ENCODE results near the gene SYT12.

Gene SYT12

GRCh38 chr11:67055812-67056211 lies 32.9 kb downstream of the SYT12 start:
- no peak for DNase-seq (ENCODE audit: low spot score)

- DNase-seq (ENCODE audit: low spot score) = peak; percentile 19
Observed at GRCh38 chr11:67056267-67057204, 33.6 kb downstream of the SYT12 start, which contains the start of gene RHOD. Gene RHOD, plus strand, starts transcription at chr11:67056847. Its CDS starts 56 bp downstream, at chr11:67056903.

GRCh38 chr11:67057205-67057672 lies 34.3 kb downstream of the SYT12 start:
- no peak for DNase-seq (ENCODE audit: low spot score)

- DNase-seq (ENCODE audit: low spot score) = no peak
Observed at GRCh38 chr11:67058506-67058905, 35.6 kb downstream of the SYT12 start.

- no peak for DNase-seq (ENCODE audit: low spot score)
Observed at GRCh38 chr11:67059671-67060070, 36.7 kb downstream of the SYT12 start.

GRCh38 chr11:67060111-67060522 lies 37.2 kb downstream of the SYT12 start:
- DNase-seq (ENCODE audit: low spot score) = no peak

- no peak for DNase-seq (ENCODE audit: low spot score)
Observed at GRCh38 chr11:67062526-67063373, 39.8 kb downstream of the SYT12 start.

- no peak for DNase-seq (ENCODE audit: low spot score)
Observed at GRCh38 chr11:67066333-67066709, 43.4 kb downstream of the SYT12 start.

- peak; percentile 63 for DNase-seq (ENCODE audit: low spot score)
Observed at GRCh38 chr11:67071420-67072284, 48.7 kb downstream of the SYT12 start.

GRCh38 chr11:67072295-67072694 lies 49.4 kb downstream of the SYT12 start:
- no peak for DNase-seq (ENCODE audit: low spot score)

- no peak for DNase-seq (ENCODE audit: low spot score)
Observed at GRCh38 chr11:67073908-67074307, 51.0 kb downstream of the SYT12 start.

- no peak for DNase-seq (ENCODE audit: low spot score)
Observed at GRCh38 chr11:67076202-67076601, 53.3 kb downstream of the SYT12 start.

- DNase-seq (ENCODE audit: low spot score) = no peak
Observed at GRCh38 chr11:67079065-67079705, 56.3 kb downstream of the SYT12 start.

- no peak for DNase-seq (ENCODE audit: low spot score)
Observed at GRCh38 chr11:67082071-67082791, 59.3 kb downstream of the SYT12 start.

- DNase-seq (ENCODE audit: low spot score) = no peak
Observed at GRCh38 chr11:67083786-67084366, 60.9 kb downstream of the SYT12 start.

GRCh38 chr11:67085617-67086016 lies 62.7 kb downstream of the SYT12 start:
- no peak for DNase-seq (ENCODE audit: low spot score)

- no peak for DNase-seq (ENCODE audit: low spot score)
Observed at GRCh38 chr11:67090717-67091116, 67.8 kb downstream of the SYT12 start.

GRCh38 chr11:67095214-67095507 lies 72.2 kb downstream of the SYT12 start:
- DNase-seq (ENCODE audit: low spot score) = no peak

- DNase-seq (ENCODE audit: low spot score) = no peak
Observed at GRCh38 chr11:67098799-67099429, 76.0 kb downstream of the SYT12 start.

GRCh38 chr11:67099831-67100324 lies 76.9 kb downstream of the SYT12 start:
- no peak for DNase-seq (ENCODE audit: low spot score)
